HCT116 (cell line): Measurements from ENCODE around the gene BLOC1S5.

Source experiments
- CTCF ChIP-seq, 3 experiments: fragments of 200-600 bp in 1 of 3; sonication (generic) in 1 of 3; IDR thresholded peaks in 2 of 3; conservative IDR thresholded peaks in 1 of 3; 2 replicates each; pipeline ENCODE4 v1.5.1; 2012 to 2017; ENCODE audit warnings: low read depth in 2 of 3, low read length in 2 of 3, antibody characterized with exemption in 1 of 3, borderline replicate concordance in 1 of 3, control low read depth in 1 of 3, mild to moderate bottlenecking in 1 of 3, mixed read lengths in 1 of 3, mixed run types in 1 of 3, moderate library complexity in 1 of 3; ENCODE audit not compliant: insufficient read depth in 1 of 3
- EZH2 ChIP-seq: fragments of 200-600 bp; sonication (generic); IDR thresholded peaks from 2 replicates; pipeline ENCODE4 v1.6.1; 2017; ENCODE audit warnings: antibody characterized with exemption, mixed run types
- EZH2phosphoT487 ChIP-seq: fragments of 200-600 bp; IDR thresholded peaks from 2 replicates; pipeline ENCODE4 v1.6.1; 2018; ENCODE audit warnings: antibody characterized with exemption, borderline replicate concordance
- MAX ChIP-seq: IDR thresholded peaks from 2 replicates; pipeline ENCODE4 v1.6.1; 2012
- POLR2A ChIP-seq: IDR thresholded peaks from 2 replicates; pipeline ENCODE4 v1.7.0; 2011; ENCODE audit warnings: borderline replicate concordance; ENCODE audit not compliant: insufficient read depth, insufficient read length; ENCODE audit errors: extremely low read depth
- POLR2AphosphoS5 ChIP-seq: IDR thresholded peaks from 2 replicates; pipeline ENCODE4 v1.6.1; 2011; ENCODE audit warnings: mild to moderate bottlenecking, low read depth, low read length, moderate library complexity
- RAD21 ChIP-seq: IDR thresholded peaks from 2 replicates; pipeline ENCODE4 v1.6.1; 2012; ENCODE audit warnings: low read depth, mild to moderate bottlenecking
- REST ChIP-seq: IDR thresholded peaks from 2 replicates; pipeline ENCODE4 v1.6.1; 2012; ENCODE audit warnings: low read depth
- SIN3A ChIP-seq: IDR thresholded peaks from 2 replicates; pipeline ENCODE4 v1.6.1; 2012; ENCODE audit warnings: low read depth
- ZBTB33 ChIP-seq: IDR thresholded peaks from 2 replicates; pipeline ENCODE4 v1.6.1; 2011; ENCODE audit warnings: mild to moderate bottlenecking, low read length, moderate library complexity; ENCODE audit not compliant: insufficient replicate concordance; ENCODE audit errors: extremely low read depth
- ZFX ChIP-seq: fragments of 450-650 bp; IDR thresholded peaks from 2 replicates; pipeline ENCODE4 v1.6.1; 2017

GRCh38 chr6:8065519-8065911, 1.3 kb upstream of the BLOC1S5 start:
- TF ChIP-seq RAD21 (no peak), EZH2 (no peak), CTCF (IDR thresholded peaks at IDR 0.05 in 2 of 3, conservative IDR thresholded peaks at IDR 0.05 in 1 of 3; ENCODE audit: borderline replicate concordance in 1 of 3, insufficient read depth in 1 of 3, low read depth in 2 of 3, low read length in 2 of 3) (no peak), POLR2A (no peak), MAX (no peak), EZH2phosphoT487 (no peak), POLR2AphosphoS5 (no peak), ZBTB33 (no peak), REST (no peak), SIN3A (no peak), ZFX (no peak)
